T47D (cell line): ENCODE measurements around the gene SMTNL1.

ENCODE experiments used
- DNase-seq, 2 experiments: peaks; one replicate each; pipeline versions ENCODE4 v3.0.0 to v3.0.0-alpha.2; 2011 to 2012; ENCODE audit warnings: low read depth in 1 of 2, low spot score in 1 of 2
- JUND ChIP-seq: IDR thresholded peaks from 2 replicates; pipeline ENCODE4 v1.6.1; 2012; ENCODE audit warnings: low read depth
- in situ Hi-C: cut with HindIII; loops from 2 replicates; pipeline ENCODE4 v1.10.0; 2016; ENCODE audit warnings: low sequenced_read_pairs, low pct_unique_long_range_greater_than_20kb

The SMTNL1 gene

GRCh38 chr11:57499983-57500461 lies 37.4 kb upstream of the SMTNL1 start:
- in situ Hi-C loops = no loop called here
- no peak for DNase-seq
- TF ChIP-seq JUND = no peak

GRCh38 chr11:57500515-57500914 lies 36.9 kb upstream of the SMTNL1 start:
- no peak for TF ChIP-seq JUND

DNA sequence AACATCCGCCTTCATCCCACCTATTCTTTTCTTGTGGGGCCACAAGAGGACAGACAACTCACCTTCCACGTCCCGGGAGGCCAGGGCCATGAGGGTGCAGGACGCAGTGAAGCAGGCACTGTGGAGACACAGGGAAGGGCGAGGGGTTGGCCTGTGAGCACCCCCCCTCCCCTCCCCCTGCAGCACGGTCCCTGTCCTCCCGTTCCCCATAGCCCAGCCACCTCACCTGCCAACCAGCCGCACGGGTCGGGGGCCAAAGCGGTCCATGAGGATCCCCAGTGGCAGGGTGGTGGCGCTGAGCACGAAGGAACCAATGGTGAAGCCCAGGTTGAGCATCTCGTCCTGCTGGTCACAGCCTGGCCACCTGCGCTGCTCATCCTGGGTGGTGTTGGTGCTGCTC lies 36.5 kb upstream of the SMTNL1 start:
- no peak for TF ChIP-seq JUND
- DNase-seq = no peak
- in situ Hi-C loops = no loop called here

More at GRCh38 chr11:57500515-57500914, 36.9 kb upstream of the SMTNL1 start:
- DNase-seq = no peak
- in situ Hi-C loops = no loop called here

GRCh38 chr11:57501953-57502352 lies 35.4 kb upstream of the SMTNL1 start:
- no peak for TF ChIP-seq JUND
- no peak for DNase-seq
- in situ Hi-C loops = no loop called here

GRCh38 chr11:57502376-57502775 lies 35.0 kb upstream of the SMTNL1 start:
- in situ Hi-C loops = no loop called here
- no peak for TF ChIP-seq JUND
- DNase-seq = no peak

DNA sequence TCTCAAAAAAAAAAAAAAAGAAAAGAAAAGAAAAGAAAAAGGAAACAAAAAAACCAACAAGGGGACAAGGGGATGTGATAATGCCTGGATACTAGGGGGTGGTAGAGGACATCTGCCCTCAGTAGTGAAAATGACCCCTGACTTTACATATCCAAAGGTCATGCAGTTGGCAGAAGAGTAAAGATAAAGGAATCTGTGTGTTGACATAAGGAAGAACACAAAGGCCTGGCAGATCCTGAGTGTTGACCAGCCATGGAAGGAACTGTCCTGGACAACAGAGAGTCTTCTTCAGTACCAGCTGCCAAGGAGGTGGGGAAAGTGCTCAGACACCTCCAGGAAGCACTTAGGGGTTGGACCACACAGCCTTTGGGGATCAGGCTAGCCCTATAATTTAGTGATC lies 34.5 kb upstream of the SMTNL1 start:
- no peak for DNase-seq
- in situ Hi-C loops = no loop called here
- no peak for TF ChIP-seq JUND

DNA sequence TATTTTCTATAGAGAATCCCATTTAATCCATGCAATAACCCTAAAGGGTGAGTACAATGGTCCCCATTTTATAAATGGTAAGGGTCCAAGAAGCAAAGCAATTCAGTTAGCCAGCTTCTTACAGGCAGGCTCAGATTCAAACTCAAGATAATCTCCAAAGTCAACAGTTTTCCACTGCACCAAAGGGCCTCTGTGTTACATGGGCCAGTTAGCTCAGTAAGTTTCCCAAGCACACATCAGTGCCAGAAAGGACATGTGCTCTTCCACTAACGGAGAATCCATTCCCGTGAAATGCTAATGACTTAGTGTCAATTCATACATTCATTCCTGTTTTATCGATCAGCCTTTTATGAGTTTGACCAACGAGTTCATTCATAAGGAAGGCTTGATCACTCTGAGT lies 32.9 kb upstream of the SMTNL1 start:
- no peak for TF ChIP-seq JUND
- in situ Hi-C loops = no loop called here
- DNase-seq = no peak

DNA sequence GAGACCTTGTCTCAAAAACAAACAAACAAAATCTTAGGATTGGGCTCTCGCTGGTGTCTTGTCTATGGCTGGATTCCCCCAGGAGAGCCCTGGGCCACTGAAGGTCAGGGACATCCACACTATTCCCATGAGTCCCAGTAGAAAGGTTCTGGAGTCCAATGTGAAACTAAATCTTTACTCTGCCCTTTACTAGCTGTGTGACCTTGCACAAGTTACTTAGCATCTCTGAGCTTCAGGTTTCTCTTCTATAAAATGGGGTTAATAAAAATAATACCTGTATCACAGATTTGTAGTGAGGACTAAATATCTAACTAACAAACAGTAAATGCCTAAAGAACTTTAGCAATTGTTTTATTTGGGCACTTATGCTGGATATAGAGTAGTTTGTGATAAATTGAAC lies 30.9 kb upstream of the SMTNL1 start:
- in situ Hi-C loops = no loop called here
- no peak for TF ChIP-seq JUND
- no peak for DNase-seq

DNA sequence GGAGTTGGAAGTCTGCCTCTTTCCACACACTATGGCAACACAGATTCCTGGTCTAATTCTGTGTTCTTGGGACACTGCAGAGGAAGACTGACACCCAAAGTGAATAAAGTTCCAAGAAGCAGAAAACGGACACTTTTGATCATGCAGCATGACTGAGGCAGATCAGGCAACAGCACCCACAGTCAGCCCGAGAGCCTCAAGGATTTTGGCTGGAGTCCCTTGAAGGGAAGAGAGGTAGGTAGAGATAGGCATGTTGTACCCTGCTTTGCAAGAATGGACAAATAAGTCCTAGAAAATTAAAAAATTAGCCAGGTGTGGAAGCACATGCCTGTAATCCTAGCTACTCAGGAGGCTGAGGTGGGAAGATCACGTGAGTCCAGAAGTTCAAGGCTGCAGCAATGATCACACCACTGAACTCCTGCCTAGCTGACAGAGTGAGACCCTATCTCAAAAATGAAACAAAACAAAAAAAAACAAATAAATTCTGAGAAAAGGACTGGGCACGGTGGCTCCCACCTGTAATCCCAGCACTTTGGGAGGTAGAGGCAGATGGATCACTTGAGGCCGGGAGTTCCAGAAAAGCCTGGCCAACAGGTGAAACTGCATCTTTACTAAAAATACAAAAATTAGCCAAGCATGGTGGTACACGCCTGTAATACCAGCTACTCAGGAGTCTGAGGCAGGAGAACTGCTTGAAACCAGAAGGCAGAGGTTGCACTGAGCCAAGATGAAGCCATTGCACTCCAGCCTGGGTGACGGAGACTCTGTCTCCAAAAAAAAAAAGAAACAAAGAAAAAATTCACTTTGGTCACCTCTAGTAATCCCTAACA lies 28.8 kb upstream of the SMTNL1 start:
- DNase-seq = no peak
- no peak for TF ChIP-seq JUND
- in situ Hi-C loops = no loop called here

DNA sequence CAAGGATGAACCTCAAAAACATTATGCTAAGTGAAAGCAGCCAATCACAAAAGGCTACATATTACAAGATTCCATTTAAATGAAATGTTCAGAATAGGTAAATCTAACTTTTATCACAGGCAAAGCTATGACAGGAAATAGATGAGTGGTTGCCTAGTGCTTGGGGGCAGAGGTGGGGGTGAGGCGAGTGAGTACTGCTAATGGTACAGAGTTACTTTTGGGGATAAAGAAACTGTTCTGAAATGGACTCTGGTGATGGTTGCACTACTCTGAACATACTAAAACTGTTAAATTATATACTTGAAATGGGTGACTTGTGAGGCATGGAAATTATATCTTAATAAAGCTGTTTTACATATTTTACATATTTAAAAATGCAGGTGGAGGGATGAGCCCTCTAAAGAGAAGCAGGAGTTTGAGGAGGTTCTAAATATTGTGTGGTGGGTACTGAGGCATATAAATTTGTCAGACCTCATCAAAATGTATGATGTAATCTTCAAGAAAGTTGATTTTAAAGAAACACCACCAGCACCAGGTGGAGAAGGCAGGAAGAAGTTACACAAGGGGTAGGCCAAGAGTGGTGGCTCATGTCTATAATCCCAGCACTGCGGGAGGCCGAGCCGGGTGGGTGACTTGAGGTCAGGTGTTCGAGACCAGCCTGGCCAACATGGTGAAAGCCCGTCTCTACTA lies 25.5 kb upstream of the SMTNL1 start:
- no peak for TF ChIP-seq JUND
- in situ Hi-C loops = no loop called here
- DNase-seq = no peak

- in situ Hi-C loops = no loop called here
- no peak for TF ChIP-seq JUND
- no peak for DNase-seq
Observed at GRCh38 chr11:57512646-57513451, 24.5 kb upstream of the SMTNL1 start.

DNA sequence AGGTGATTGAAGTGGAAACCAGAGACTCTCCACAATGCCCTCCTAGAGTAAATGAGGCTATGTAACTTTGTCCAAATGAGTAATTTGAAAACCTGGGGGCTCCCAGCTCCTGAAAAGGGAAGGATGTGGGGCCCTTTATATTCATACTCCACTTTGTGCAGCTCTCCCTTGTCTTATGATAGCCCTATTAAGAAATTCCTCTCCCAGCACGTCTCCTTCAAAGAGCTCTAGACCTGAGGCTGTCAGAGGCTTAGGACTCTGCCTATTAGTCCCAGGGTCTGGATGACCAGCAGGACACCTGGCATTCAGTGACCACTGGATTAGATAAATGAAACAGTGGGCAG lies 24.0 kb upstream of the SMTNL1 start:
- in situ Hi-C loops = no loop called here
- DNase-seq = no peak
- TF ChIP-seq JUND = no peak

GRCh38 chr11:57513911-57514537 lies 23.4 kb upstream of the SMTNL1 start:
- in situ Hi-C loops = no loop called here
- no peak for DNase-seq
- no peak for TF ChIP-seq JUND
